Effector CD4-positive, alpha-beta T cell (primary cell): ENCODE data around the gene DCAF10.
"Not testable (repeated sequence)": the region's sequence is repeated elsewhere in the genome, so short reads cannot be mapped to it uniquely, and the experiment has no call there.

ENCODE experiments used
- DNase-seq: peaks from one replicate; pipeline ENCODE4 v3.0.0-alpha.2; 2020
- total RNA-seq: gene quantifications from one replicate; lab custom pipeline; 2026; lab: John Stamatoyannopoulos, UW

DCAF10 gene
- 38.8 reads per million, percentile 62 among the genes with 10 or more reads in this experiment for total RNA-seq

- peak; percentile 82 for DNase-seq
Observed at GRCh38 chr9:37800631-37801286, at the start of gene DCAF10. Gene DCAF10 (plus strand): TSS chr9:37800797. CDS start chr9:37800867, 70 bp downstream.

- no peak for DNase-seq
Observed at GRCh38 chr9:37751186-37751585, 49.4 kb upstream of the DCAF10 start.

- DNase-seq, result not testable (repeated sequence)
Observed at GRCh38 chr9:37751704-37752103, 48.9 kb upstream of the DCAF10 start.

- DNase-seq, result not testable (repeated sequence)
Observed at GRCh38 chr9:37752112-37752511, 48.5 kb upstream of the DCAF10 start.

GRCh38 chr9:37752642-37753488 is 47.7 kb upstream of the DCAF10 start:
- DNase-seq, result no peak

GRCh38 chr9:37753489-37754190 is 47.0 kb upstream of the DCAF10 start, which contains the start of gene TRMT10B:
Gene TRMT10B (plus strand): TSS chr9:37753805. CDS start chr9:37761932, 8,127 bp downstream.
- DNase-seq, result peak; percentile 61

GRCh38 chr9:37758747-37759146 is 41.9 kb upstream of the DCAF10 start:
- DNase-seq, result no peak

- DNase-seq, result no peak
Observed at GRCh38 chr9:37760416-37761161, 40.0 kb upstream of the DCAF10 start.

GRCh38 chr9:37761511-37761910 is 39.1 kb upstream of the DCAF10 start:
- DNase-seq, result no peak

- not testable (repeated sequence) for DNase-seq
Observed at GRCh38 chr9:37765263-37765662, 35.3 kb upstream of the DCAF10 start.

- DNase-seq, result no peak
Observed at GRCh38 chr9:37769306-37769705, 31.3 kb upstream of the DCAF10 start.

GRCh38 chr9:37769995-37770394 is 30.6 kb upstream of the DCAF10 start:
- no peak for DNase-seq

- DNase-seq, result no peak
Observed at GRCh38 chr9:37775216-37775919, 25.2 kb upstream of the DCAF10 start.

GRCh38 chr9:37776328-37776727 is 24.3 kb upstream of the DCAF10 start:
- DNase-seq, result no peak

- DNase-seq, result no peak
Observed at GRCh38 chr9:37778534-37778933, 22.1 kb upstream of the DCAF10 start.

GRCh38 chr9:37784291-37784615 is 16.3 kb upstream of the DCAF10 start:
- no peak for DNase-seq

- peak; percentile 81 for DNase-seq
Observed at GRCh38 chr9:37784616-37785483, 15.7 kb upstream of the DCAF10 start, which contains the start of gene EXOSC3. Gene EXOSC3 (minus strand): TSS chr9:37785064. CDS start chr9:37785044, 20 bp downstream.

- DNase-seq, result no peak
Observed at GRCh38 chr9:37787059-37787458, 13.5 kb upstream of the DCAF10 start.

- no peak for DNase-seq
Observed at GRCh38 chr9:37788332-37788731, 12.3 kb upstream of the DCAF10 start.

- DNase-seq, result no peak
Observed at GRCh38 chr9:37790096-37790495, 10.5 kb upstream of the DCAF10 start.

- DNase-seq, result no peak
Observed at GRCh38 chr9:37792122-37792521, 8.5 kb upstream of the DCAF10 start.
